BLaER1 treated with 17β-estradiol and CSF1 and Interleukin-3, amounts not matched to agents 10 nM and 100 nM (cell line): Measurements from ENCODE around the gene GNAS-AS1.

ENCODE experiments used
- H3K27ac ChIP-seq, 11 experiments: shearing (Covaris generic); formaldehyde crosslinking; 2 replicates each; pipeline ENCODE4 v1.8.1; 2022
- H3K27me3 ChIP-seq, 11 experiments: shearing (Covaris generic); formaldehyde crosslinking; 2 replicates each; pipeline ENCODE4 v1.8.1; 2022
- H3K36me3 ChIP-seq, 11 experiments: shearing (Covaris generic); formaldehyde crosslinking; 2 replicates each; pipeline ENCODE4 v1.8.1; 2022
- H3K4me1 ChIP-seq, 10 experiments: shearing (Covaris generic); formaldehyde crosslinking; 2 replicates each; pipeline ENCODE4 v1.8.1; 2022
- H3K4me2 ChIP-seq, 11 experiments: shearing (Covaris generic); formaldehyde crosslinking; 2 replicates each; pipeline ENCODE4 v1.8.1; 2022
- H3K4me3 ChIP-seq, 10 experiments: shearing (Covaris generic); formaldehyde crosslinking; 2 replicates each; pipeline ENCODE4 v1.8.1; 2022
- H3K9ac ChIP-seq, 11 experiments: shearing (Covaris generic); formaldehyde crosslinking; 2 replicates each; pipeline ENCODE4 v1.8.1; 2022
- H3K9me3 ChIP-seq, 11 experiments: shearing (Covaris generic); formaldehyde crosslinking; replicated peaks in 1 of 11; 2 replicates each; pipeline ENCODE4 v1.8.1; 2022
- H4K20me1 ChIP-seq, 11 experiments: shearing (Covaris generic); formaldehyde crosslinking; 2 replicates each; pipeline ENCODE4 v1.8.1; 2022
- Cebpa-rat ChIP-seq, 11 experiments: shearing (Covaris generic); IDR thresholded peaks; 2 replicates each; pipeline ENCODE4 v1.8.1; 2022

GNAS-AS1 gene

DNA sequence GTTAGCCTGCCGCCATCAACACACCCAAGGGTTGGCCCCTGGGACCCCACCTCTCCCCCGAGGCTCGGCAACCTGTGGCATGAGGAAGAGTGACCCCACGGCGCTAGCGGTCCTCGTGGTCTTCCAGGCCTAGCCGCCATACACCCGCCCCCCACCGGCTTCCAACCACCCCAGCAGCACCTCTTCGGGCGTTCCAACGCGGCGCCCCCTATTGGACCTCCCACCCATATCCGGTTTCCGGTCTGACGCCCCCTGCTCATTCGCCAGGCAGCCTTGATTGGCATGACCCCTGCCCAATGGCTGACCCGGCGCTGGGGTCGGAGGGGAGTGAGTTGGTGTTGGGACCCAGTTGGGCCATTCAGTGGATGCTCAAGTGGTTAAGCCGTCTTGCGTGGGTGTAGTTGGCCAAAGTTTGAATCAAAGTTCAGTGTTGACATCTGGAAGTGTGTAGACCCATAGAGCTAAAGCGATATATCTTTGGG, at the start of gene GNAS-AS1:
TSS of gene GNAS-AS1 (minus strand) at position 210 of the 482 bp plus-strand sequence.
- H3K27me3 ChIP-seq: peaks cover 60 to 95% (median 78%) of the 10 kb centered on the region in 11 experiments
- H3K9me3 ChIP-seq: peaks cover 54 to 60% (median 56%) of the 10 kb centered on the region in 11 experiments
- H3K4me2 ChIP-seq: no peak within 1 kb of the TSS
- H3K4me3 ChIP-seq: peak within 1 kb of the TSS in 3 of 10 experiments; percentile 28 to 50 (median 45); a peak in 2 of 20 replicates
- no peak within 1 kb of the TSS for H3K9ac ChIP-seq
- no peak for TF ChIP-seq Cebpa-rat (IDR thresholded peaks at IDR 0.05)
- H3K36me3 ChIP-seq: peaks cover 0 to 9% (median 0%) of the 10 kb centered on the region in 11 experiments; a peak in 5 of 22 replicates
- peaks cover 12 to 28% (median 16%) of the 10 kb centered on the region in 10 experiments for H3K4me1 ChIP-seq
- no peak within 1 kb of the TSS for H3K27ac ChIP-seq
- peaks cover 0 to 28% (median 0%) of the 10 kb centered on the region in 11 experiments; a peak in 4 of 22 replicates for H4K20me1 ChIP-seq

DNA sequence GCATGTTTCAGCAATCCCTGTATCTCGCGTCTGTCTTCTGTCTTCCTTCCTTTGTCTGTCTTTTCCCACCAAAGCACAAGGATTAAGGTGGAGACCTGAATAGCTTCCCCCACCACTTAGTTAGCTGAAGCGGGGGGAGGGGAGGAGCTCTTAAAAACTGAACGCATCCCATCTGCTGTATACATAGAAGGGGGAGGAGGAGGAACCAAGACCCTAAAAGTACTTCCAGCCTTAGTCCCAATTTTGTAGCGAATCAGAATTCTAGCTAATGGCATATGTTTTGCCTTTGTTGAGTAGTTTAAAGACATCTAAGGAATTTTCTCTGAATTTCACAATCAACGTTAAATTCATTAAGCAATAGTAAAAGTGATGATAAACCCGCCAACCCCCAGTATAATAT, 49.7 kb upstream of the GNAS-AS1 start:
- H3K4me1 ChIP-seq: peaks cover 67 to 100% (median 95%) of the 10 kb centered on the region in 10 experiments
- H3K36me3 ChIP-seq: peaks cover 80 to 100% (median 99%) of the 10 kb centered on the region in 11 experiments

DNA sequence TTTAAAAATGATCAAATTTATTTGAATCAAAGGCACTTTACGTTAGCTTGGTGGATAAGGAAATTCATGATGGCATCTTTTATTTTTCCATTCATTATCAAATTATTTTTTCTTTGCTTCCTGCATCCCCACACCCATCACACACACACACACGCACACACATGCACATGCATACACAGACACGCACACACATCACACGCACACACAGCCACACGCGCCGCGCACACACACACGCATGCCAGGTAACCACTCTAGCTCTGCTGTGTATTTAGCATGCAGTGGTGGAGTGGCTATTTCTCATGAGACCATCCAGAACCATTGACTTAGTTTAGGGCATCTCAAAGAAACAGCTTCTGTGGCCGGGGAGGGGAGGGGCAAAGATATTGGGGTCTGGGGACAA, 48.8 kb upstream of the GNAS-AS1 start:
- Histone ChIP-seq H4K20me1 (peaks cover 90 to 100% (median 95%) of the 10 kb centered on the region in 11 experiments), H3K4me3 (no peak overlapping the region), H3K4me1 (peaks cover 69 to 100% (median 95%) of the 10 kb centered on the region in 10 experiments), H3K9ac (no peak overlapping the region), H3K36me3 (peaks cover 71 to 99% (median 94%) of the 10 kb centered on the region in 11 experiments), H3K9me3 (no peaks in the 10 kb centered on the region), H3K27me3 (no peaks in the 10 kb centered on the region), H3K4me2 (peak overlapping the region in 10 of 11 experiments; percentile 19 to 98 (median 86); a peak in 16 of 22 replicates), H3K27ac (no peak overlapping the region)
- no peak for TF ChIP-seq Cebpa-rat (IDR thresholded peaks at IDR 0.05)

More for the DNA sequence above, 49.7 kb upstream of the GNAS-AS1 start:
- peak overlapping the region in 3 of 11 experiments; percentile 3 to 20 (median 17); a peak in 2 of 22 replicates for H3K27ac ChIP-seq
- peaks cover 81 to 100% (median 86%) of the 10 kb centered on the region in 11 experiments for H4K20me1 ChIP-seq
- no peak for TF ChIP-seq Cebpa-rat (IDR thresholded peaks at IDR 0.05)
- peak overlapping the region in 2 of 11 experiments; percentile 1 to 4; a peak in 1 of 22 replicates for H3K9ac ChIP-seq
- H3K27me3 ChIP-seq: no peaks in the 10 kb centered on the region
- H3K4me2 ChIP-seq: peak overlapping the region in 10 of 11 experiments; percentile 19 to 98 (median 86); a peak in 14 of 22 replicates
- H3K4me3 ChIP-seq: no peak overlapping the region
- no peaks in the 10 kb centered on the region for H3K9me3 ChIP-seq

DNA sequence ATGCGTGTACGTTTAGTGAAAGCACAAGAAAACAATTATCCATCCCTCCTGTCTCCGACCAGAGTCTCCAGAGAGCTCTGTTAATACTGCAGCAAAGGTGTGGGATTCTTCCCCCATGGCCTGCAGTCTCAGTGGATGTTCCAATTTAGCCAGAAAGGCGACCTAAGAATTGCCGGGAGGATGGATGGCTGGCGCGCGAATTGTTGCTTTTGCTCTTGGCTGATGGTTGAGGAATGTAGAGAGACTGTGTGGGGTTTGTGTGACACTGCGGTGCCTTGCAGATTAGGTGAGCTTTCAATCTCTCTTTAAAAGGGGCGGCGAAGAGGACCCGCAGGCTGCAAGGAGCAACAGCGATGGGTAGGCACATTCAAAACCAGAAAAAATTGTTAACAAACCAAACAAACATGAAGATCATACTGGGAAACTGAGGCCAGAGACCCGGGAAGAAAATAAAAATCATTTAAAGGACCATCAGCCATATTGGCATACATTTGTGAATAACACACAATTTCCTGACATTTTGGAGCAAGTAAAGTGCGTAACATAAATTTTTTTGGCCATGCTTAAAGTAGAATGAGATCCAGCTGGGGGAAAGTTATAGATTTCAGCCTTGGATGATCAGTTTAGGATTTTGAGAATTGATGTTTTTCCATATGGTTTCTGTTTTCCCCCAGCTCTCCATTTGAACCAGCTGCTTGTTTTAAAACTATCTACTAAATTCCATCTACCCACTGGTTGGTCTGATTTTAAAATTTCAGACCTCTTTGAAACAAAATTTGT, 48.1 kb upstream of the GNAS-AS1 start:
- Histone ChIP-seq H3K36me3 (peaks cover 64 to 99% (median 87%) of the 10 kb centered on the region in 11 experiments), H3K27ac (peak overlapping the region in 7 of 11 experiments; percentile 36 to 98 (median 95); a peak in 6 of 22 replicates), H3K27me3 (no peaks in the 10 kb centered on the region), H4K20me1 (peaks cover 96 to 100% (median 100%) of the 10 kb centered on the region in 11 experiments), H3K9ac (peak overlapping the region in 4 of 11 experiments; percentile 5 to 96 (median 63); a peak in 8 of 22 replicates), H3K4me3 (no peak overlapping the region), H3K4me1 (peaks cover 70 to 100% (median 95%) of the 10 kb centered on the region in 10 experiments), H3K4me2 (peak overlapping the region; percentile 85 to 99 (median 91); a peak in 21 of 22 replicates), H3K9me3 (no peaks in the 10 kb centered on the region)
- no peak for TF ChIP-seq Cebpa-rat (IDR thresholded peaks at IDR 0.05)

DNA sequence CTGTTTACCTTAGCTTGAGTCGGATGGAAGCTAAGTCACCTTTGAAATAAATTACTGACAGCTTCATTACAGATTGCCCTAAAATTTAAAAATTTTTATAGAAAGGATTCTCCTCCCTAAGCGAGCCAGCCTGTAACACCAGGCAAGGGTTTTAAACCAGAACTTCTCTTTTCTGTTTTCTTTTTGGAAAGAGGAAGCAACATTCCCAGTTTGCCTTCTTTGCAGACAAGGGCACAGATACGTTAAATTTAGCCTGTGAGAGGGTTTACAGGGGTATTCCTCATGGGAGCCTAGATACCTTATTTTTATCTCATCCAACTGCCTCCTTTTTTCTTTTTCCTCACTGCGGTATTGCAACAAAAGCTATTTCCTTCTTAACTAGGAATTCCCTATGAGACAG, 46.8 kb upstream of the GNAS-AS1 start:
- H3K4me3 ChIP-seq: peak overlapping the region in 9 of 10 experiments; percentile 17 to 91 (median 57); a peak in 16 of 20 replicates
- H3K4me2 ChIP-seq: peak overlapping the region; percentile 85 to 99 (median 91)
- H3K9ac ChIP-seq: peak overlapping the region; percentile 60 to 99 (median 96); a peak in 20 of 22 replicates
- no peaks in the 10 kb centered on the region for H3K9me3 ChIP-seq
- no peak for TF ChIP-seq Cebpa-rat (IDR thresholded peaks at IDR 0.05)
- H3K27ac ChIP-seq: peak overlapping the region in 10 of 11 experiments; percentile 33 to 98 (median 95); a peak in 18 of 22 replicates
- H3K27me3 ChIP-seq: no peaks in the 10 kb centered on the region
- H3K36me3 ChIP-seq: peaks cover 52 to 88% (median 74%) of the 10 kb centered on the region in 11 experiments
- H3K4me1 ChIP-seq: peaks cover 67 to 92% (median 87%) of the 10 kb centered on the region in 10 experiments
- peaks cover 89 to 100% (median 98%) of the 10 kb centered on the region in 11 experiments for H4K20me1 ChIP-seq

DNA sequence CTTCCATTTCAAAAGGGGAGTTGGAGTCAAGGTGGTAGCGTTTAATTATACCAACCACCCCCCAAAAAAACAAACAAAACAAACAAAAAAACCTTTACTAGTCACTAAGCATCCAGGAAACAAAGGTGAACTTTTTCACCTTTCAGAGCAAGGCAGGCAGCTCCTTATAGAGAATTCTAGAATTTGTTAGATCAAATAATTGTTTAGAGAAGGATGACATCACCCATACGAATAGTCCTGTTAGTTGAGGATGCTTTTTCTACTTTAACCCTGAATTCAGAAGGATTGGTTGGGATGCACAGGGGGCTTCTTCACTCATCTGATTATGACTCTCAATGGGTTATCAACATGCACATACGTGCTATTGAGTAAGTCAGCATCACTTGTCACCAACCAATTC, 46.1 kb upstream of the GNAS-AS1 start:
- peak overlapping the region in 10 of 11 experiments; percentile 23 to 98 (median 95); a peak in 17 of 22 replicates for H3K27ac ChIP-seq
- TF ChIP-seq Cebpa-rat (IDR thresholded peaks at IDR 0.05): no peak
- no peaks in the 10 kb centered on the region for H3K9me3 ChIP-seq
- peaks cover 67 to 85% (median 81%) of the 10 kb centered on the region in 10 experiments for H3K4me1 ChIP-seq
- H3K4me2 ChIP-seq: peak overlapping the region; percentile 85 to 99 (median 91)
- H3K36me3 ChIP-seq: peaks cover 45 to 82% (median 67%) of the 10 kb centered on the region in 11 experiments
- H3K4me3 ChIP-seq: peak overlapping the region in 9 of 10 experiments; percentile 17 to 91 (median 57); a peak in 15 of 20 replicates
- peaks cover 82 to 94% (median 91%) of the 10 kb centered on the region in 11 experiments for H4K20me1 ChIP-seq
- H3K27me3 ChIP-seq: no peaks in the 10 kb centered on the region
- H3K9ac ChIP-seq: peak overlapping the region; percentile 60 to 99 (median 96); a peak in 19 of 22 replicates

DNA sequence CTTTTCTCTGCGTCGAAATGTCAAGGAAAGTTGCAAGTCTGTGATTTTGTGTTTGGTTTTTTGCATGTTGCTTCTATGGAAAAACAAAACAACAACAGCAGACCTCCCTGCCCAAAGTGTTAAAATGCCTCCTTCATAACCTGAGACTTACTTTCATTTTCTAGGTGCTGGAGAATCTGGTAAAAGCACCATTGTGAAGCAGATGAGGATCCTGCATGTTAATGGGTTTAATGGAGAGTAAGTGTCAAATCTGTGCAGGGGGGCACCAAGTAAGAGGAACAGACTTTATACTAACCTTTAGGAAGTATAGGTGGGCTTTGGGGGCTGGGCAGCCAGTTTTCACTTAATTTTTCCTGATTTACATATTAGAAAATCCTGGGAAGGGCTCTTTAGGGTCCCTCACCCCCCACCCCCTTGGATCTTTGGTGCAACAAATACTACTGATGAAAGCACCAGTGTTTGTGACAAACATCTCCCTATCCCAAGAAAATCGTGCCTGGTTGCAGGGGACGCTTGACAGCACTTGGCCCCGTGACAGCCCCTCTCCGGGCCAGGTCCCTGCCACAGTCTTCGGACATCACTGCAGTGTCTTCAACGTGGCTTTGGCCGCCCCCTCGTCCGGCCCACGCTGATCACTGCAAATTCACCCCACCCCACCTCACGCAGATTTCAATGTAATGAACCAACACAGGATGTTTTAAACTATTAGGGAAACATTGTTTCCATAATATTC, 44.9 kb upstream of the GNAS-AS1 start:
- no peaks in the 10 kb centered on the region for H3K27me3 ChIP-seq
- H3K4me1 ChIP-seq: peaks cover 65 to 76% (median 71%) of the 10 kb centered on the region in 10 experiments
- H3K9me3 ChIP-seq: no peaks in the 10 kb centered on the region
- H3K36me3 ChIP-seq: peaks cover 37 to 70% (median 56%) of the 10 kb centered on the region in 11 experiments
- peak overlapping the region; percentile 56 to 99 (median 96); a peak in 21 of 22 replicates for H3K9ac ChIP-seq
- peak overlapping the region in 10 of 11 experiments; percentile 23 to 98 (median 96); a peak in 16 of 22 replicates for H3K27ac ChIP-seq
- H3K4me2 ChIP-seq: peak overlapping the region; percentile 85 to 99 (median 91)
- peak overlapping the region in 9 of 10 experiments; percentile 66 to 91 (median 80); a peak in 19 of 20 replicates for H3K4me3 ChIP-seq
- TF ChIP-seq Cebpa-rat (IDR thresholded peaks at IDR 0.05): no peak
- H4K20me1 ChIP-seq: peaks cover 73 to 82% (median 80%) of the 10 kb centered on the region in 11 experiments
